GM19467 (cell line): Measurements from ENCODE around the gene NAT14.
"Not testable (repeated sequence)": the region's sequence is repeated elsewhere in the genome, so short reads cannot be mapped to it uniquely, and the experiment has no call there.

ENCODE experiments used
- ATAC-seq: cut with Tn5 transposase; IDR thresholded peaks from one replicate; pipeline ENCODE4 v1.9.1; 2021; ENCODE audit warnings: mild to moderate bottlenecking, moderate library complexity; ENCODE audit not compliant: unreplicated experiment

NAT14 gene

GRCh38 chr19:55485439-55486011, 537 bp downstream of the NAT14 start:
- no peak for ATAC-seq

- ATAC-seq: no peak
These were observed 1.3 kb downstream of the NAT14 start for GRCh38 chr19:55486043-55486970.

- no peak for ATAC-seq
These were observed 2.3 kb downstream of the NAT14 start for GRCh38 chr19:55486971-55487923.

- no peak for ATAC-seq
These were observed 3.1 kb downstream of the NAT14 start, which contains the start of gene SSC5D for GRCh38 chr19:55487924-55488687. SSC5D (plus strand) TSS chr19:55488436; CDS start chr19:55488590, 154 bp downstream.

- ATAC-seq: no peak
These were observed 4.2 kb downstream of the NAT14 start for GRCh38 chr19:55488986-55489710.

GRCh38 chr19:55489711-55490477, 4.9 kb downstream of the NAT14 start:
- ATAC-seq: no peak

GRCh38 chr19:55490478-55491432, 5.8 kb downstream of the NAT14 start:
- no peak for ATAC-seq

GRCh38 chr19:55491546-55492360, 6.8 kb downstream of the NAT14 start:
- no peak for ATAC-seq

- ATAC-seq: no peak
These were observed 7.5 kb downstream of the NAT14 start for GRCh38 chr19:55492362-55492944.

GRCh38 chr19:55493052-55493644, 8.2 kb downstream of the NAT14 start:
- no peak for ATAC-seq

GRCh38 chr19:55493645-55494171, 8.7 kb downstream of the NAT14 start:
- no peak for ATAC-seq

- no peak for ATAC-seq
These were observed 9.3 kb downstream of the NAT14 start for GRCh38 chr19:55494172-55494761.

- ATAC-seq: no peak
These were observed 10.8 kb downstream of the NAT14 start for GRCh38 chr19:55495646-55496349.

- ATAC-seq: not testable (repeated sequence)
These were observed 11.8 kb downstream of the NAT14 start for GRCh38 chr19:55496820-55497219.

- no peak for ATAC-seq
These were observed 12.8 kb downstream of the NAT14 start for GRCh38 chr19:55497763-55498162.
